Cardiac septum (tissue), 1 donor: Measurements from ENCODE around the gene S1PR5. TPM values are rescaled to one million over a fixed set of nuclear protein-coding genes. Genes with fewer than 3 reads are reported as not detected.

Experiments used
- DNase-seq: peaks from one replicate; pipeline ENCODE4 v3.0.0-alpha.2; 2020; ENCODE audit warnings: low spot score
- intact Hi-C: fragments of 100-400 bp; cut with DNase I; formaldehyde crosslinking; loops from one replicate; pipeline ENCODE4 v1.14.0; 2022
- total RNA-seq: library from RNA; stranded (reverse); fragmentation: NEBNext Ultra II Directional; extraction: Animal tissue kit (Norgen Biotek cat#: 25700); gene quantifications from one replicate; pipeline ENCODE4 v1.2.1, GENCODE V29; 2021
- donor health status: DM: no; HTN: no; CAD: no.

The S1PR5 gene
- total RNA-seq, 1 donor from 2014 or later = 0.75 TPM

DNA sequence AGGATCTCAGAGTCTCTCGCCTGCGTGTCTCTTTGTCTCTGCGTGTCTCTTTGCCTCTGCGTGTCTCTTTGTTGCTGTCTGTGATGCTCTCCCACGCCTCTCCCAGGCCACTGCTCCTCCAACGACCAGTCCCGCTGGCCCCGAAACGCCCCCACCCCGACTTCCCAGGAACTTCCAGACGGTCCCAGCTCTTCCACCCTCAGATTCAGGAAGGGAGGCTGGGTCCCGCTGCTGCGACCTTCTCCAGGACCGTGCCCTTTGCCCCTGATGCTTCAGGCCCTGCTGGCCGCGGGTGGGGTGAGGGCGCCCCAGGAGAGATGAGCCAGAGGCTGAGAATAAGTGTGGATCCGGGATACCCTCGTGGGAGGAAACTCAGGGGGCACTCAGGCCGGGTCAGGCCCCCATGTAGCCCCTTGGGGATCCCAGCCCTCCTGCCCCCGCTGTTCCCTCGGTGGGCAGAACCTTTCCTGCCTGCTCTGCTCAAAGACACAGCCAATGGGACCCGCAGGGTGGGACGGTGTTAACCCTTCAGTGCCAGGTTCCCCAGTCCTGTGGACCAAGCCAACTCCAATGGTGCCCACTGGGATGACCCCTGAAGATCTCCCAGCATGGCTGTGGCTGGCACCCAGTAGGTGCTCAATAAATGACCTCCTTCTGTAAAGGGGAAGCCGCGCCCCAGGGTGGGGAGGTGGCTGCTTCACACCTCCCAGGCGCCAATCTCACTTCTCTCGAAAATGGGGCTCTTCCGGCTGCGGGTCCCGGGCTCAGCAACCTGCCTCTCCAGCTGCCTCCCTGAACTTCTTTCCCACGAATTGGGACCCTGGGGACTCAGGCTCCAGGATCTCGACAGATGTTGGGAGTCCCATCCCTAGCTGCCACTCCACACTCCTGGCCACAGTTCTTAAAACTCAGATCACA lies 1.5 kb upstream of the S1PR5 start:
- intact Hi-C loops = no loop called here
- no peak for DNase-seq

DNA sequence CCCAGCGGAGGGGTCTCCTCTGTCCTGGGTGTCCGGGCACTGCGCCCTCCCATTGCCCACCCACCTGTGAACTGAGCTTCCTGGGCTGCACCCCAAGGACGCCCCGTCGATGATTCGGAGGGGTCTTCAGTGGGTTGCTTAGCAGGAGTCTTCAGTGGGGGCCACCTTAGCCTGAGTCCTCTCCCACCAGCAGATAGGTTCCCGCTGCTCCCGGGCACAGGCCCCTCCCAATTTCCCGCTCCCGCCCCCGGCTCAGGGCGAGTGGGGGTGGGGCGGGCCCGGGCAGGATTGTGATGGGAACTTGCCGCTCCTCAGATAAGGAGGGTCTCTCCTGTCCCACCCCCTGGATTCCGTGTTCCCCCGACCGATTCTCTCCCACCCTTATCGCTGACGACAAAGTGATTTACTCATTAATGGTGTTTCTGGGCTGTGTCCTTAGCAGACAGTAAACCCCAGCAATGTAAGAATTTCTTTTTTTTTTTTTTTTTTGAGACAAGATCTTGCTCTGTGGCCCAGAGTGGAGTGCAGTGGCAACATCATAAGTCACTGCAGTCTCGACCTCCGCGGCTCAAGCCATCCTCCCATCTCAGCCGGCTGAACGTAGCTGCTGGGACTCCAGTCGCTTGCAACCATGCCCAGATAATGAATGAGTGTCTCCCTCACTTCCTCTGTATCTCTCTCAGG lies 655 bp upstream of the S1PR5 start:
- intact Hi-C loops = no loop called here
- no peak for DNase-seq

DNA sequence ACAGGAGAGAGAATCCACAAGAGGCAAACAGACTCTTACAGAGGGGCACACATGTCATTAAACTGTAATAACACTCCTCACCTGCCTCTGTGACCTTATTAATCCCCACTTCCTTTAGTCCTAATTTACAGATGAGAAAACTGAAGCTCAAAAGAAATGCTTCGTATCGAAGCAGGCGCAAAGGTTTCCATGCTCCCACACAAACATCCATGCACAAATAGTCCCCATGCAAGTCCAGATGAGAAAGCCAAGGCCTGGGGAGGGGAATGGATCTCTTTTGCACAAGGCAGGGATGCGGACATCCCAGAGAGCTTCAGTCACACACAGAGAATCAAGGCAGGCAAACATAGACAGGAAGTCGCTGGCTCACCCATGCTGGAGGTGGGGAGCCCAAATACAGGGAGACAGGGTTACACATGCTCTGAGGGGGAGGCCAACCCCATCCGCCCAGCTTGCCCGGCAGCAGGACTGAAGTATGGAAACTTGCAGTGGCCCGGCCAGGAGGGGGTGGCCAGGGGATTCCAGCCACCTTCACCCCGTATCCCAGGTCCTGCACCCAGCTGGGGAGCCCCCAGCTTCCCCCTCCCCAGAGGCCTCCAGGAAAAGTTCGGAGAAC lies 468 bp downstream of the S1PR5 start:
- DNase-seq = no peak
- intact Hi-C loops = no loop called here

DNA sequence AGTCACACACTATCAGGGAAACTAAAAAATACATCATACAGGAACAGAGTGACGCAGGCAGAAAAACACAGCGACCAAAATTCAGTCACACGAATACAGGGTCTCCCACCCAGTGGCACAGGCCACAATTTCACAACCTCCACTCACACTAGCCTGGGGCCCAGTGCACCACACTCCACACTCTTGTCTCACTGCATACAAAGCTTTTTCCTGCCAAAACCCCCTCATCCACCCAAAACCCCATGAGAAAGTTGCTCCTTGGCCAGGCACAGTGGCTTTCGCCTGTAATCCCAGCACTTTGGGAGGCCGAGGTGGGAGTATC lies 1.2 kb downstream of the S1PR5 start:
- no peak for DNase-seq
- intact Hi-C loops = no loop called here

DNA sequence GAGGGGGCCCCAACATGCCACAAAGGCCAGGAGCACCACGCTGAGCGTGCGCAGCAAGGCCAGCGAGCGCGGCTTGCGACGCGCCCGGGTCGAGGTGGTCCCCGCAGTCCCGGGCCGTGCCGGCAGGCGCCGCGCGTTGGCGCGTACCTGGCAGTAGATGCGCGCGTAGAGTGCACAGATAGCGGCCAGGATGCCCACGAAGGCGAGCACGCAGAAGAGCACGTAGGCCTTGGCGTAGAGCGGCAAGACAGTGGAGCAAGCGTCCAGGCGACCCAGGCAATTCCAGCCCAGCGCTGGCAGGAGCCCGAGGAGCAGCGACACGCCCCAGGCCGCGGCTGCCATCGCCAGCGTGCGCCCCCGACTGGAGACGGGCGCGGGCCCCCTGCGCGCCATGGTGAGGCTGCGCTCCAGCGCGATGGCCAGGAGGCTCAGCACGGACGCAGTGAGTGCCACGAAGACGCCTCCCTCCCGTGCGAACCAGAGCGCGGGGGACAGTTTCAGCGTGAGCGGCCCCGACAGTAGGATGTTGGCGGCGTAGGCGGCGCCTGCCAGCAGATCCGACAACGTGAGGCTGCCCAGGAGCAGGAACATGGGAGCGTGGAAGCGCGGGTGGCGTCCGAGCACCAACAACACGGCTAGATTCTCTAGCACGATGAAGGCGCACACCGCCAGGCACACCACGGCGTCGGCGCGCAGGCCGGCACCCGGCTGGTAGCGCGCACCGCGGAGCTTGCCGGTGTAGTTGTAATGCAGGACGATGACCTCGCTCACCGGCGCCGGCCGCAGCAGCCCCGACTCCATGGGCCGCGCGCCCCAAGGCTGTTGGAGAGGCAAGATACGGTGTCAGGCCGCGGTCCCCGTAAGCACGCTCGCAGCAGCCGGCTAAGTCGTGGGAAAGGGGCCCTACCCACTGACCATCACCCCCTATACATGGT lies 2.8 kb downstream of the S1PR5 start:
- intact Hi-C loops = no loop called here

DNA sequence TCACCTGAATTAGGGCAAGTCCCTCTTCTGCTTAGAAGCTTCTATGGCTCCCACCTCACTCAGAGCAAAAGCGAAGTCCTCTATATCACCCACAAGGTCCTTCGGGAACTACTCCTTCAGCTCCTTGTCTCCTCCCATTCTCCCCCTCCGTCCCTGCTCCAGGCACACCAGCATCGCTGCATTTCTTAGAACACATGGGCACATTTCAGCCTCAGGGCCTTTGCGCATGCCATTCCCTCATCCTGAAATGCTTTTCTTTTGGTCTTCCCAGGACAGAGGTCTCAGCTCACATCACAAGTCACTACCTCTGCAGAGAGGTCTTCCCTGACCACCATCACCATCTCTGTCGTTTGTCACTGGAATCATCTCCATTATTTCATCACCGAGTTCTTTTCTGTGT lies 4.0 kb downstream of the S1PR5 start:
- no peak for DNase-seq
- intact Hi-C loops = no loop called here

More for the DNA sequence above, 2.8 kb downstream of the S1PR5 start:
- DNase-seq = no peak

DNA sequence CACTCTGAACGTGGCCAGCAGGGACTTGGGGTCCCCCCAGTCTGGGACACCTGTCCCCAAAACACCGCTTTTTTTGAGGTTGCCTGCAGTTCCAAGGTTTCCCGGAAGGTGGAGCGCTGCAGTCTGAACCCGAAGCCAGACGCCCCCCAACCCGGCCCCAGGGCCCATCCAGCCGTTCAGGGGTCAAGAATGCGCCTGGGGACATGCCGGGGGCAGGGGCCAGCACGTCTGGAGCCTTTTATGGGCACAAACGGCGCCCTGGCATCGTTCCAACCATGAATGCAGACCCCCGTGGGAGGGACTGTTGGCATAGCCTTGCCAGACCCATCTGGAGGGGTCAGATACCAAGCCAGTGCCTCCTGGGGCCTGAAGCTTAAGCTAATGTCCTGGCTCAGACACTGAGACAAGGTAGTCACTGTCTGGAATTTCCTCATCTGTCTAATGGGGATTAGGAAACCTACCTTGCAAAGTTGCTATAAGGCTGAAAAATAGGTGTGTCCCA lies 6.9 kb downstream of the S1PR5 start:
- intact Hi-C loops = no loop called here
- DNase-seq = no peak

DNA sequence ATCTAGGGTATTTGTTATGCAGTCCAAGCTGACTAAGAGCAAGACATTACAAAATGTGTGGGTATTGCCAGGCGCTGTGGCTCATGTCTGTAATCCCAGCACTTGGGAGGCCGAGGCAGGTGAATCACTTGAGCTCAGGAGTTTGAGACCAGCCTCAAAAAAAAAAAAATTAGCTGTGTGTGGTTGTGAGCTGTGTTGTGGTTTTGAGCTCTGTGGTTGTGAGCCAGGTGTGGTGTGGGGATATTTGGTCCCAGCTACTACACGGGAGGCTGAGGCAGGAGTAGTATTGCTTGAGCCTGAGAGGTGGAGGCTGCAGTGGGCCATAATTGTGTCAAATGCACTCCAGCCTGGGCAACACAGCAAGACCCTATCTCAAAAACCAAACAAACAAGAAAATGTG lies 8.5 kb downstream of the S1PR5 start:
- intact Hi-C loops = loop anchor here (10.0 kb wide), 1 partner anchor 136 kb away; no protein-coding TSS in a partner anchor
- no peak for DNase-seq

DNA sequence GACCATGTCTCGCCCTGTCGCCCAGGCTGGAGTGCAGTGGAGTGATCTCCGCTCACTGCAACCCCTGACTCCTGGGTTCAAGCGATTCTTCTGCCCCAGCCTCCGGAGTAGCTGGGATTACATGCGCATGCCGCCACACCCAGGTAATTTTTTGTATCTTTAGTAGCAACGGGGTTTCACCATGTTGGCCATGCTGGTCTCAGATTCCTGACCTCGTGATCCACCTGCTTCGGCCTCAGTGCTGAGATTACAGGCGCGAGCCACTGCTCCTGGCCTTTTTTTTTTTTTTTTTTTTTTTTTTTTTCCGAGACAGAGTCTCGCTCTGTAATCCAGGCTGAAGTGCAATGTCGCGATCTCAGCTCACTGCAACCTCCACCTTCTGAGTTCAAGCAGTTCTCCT lies 9.2 kb downstream of the S1PR5 start:
- intact Hi-C loops = loop anchor here (10.0 kb wide), 1 partner anchor 137 kb away; no protein-coding TSS in a partner anchor
- DNase-seq = no peak

DNA sequence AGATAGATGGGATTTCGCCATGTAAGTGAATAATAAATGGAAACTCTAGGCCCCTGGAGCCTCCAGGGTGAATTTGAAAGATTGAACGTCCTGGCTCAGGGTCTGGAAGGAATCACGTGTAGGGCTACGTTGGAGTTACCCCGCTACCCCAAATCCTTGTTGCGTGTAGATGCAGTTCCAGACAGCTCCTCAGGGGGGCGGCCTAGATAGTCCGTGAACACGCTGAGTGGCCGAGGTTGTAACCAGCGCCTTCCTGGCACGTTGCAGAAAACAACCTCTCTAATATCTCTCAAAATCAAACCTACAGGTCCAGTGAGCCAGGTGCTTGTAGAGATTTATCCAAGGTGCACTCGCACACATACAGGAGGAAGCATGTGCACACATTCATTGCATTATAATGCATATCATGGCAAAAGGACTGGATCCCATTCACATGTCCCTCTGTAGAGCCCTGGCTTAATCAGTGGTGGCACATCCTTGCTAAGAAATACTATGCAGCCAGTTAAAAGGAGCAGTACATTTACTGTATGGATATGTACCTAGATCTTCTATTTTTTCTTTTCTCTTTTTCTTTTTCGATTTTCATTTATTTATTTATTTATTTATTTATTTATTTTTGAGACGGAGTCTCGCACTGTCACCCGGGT lies 11.5 kb downstream of the S1PR5 start:
- peak; percentile 89 for DNase-seq
- intact Hi-C loops = loop anchor here (2.0 to 10.0 kb wide), 2 partner anchors 67 to 139 kb away; no protein-coding TSS in a partner anchor

DNA sequence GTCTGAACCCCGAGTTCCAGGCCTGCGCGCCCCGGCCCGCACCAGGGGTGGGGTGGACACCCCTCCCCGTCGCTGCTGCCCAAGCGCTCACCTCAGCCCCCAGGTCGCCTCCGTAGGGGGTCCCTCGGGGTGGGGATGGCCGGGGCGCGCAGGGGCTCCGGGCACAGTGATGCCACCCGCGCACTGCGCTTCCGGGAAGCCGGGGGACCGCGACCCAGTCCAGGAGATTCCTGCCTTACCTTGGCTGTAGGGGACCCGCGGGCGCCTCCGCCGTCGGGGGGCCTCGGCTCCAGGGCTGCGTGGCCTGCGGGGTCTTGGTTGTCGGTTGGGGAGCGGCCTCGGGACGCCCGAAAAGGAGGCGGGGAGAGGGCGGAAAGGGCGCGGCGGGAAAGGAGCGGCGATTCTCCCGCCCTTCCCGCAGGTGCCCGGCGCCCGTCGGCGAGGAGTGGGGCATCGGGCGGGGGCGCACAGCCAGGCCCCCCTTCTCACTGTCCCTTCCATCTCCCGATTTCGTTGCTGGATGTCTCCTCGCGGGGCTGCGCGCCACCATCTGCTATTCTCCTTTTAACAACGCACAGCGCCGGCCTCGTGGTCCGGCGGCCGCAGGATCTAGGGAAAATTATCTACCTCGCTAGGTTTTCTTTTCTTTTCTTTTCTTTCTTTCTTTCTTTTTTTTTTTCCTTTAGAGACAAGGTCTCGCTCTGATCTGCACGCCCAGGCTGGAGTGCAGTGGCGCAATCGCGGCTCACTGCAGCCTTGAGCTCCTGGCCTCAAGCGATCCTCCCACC lies 14.1 kb downstream of the S1PR5 start, which contains the start of gene KEAP1:
Gene KEAP1, minus strand, starts transcription at position 355 of the 788 bp plus-strand sequence. CDS start 3,323 bp downstream, outside the sequence.
- intact Hi-C loops = loop anchor here (5.0 to 10.0 kb wide), 2 partner anchors 101 to 142 kb away; partner anchors contain the start of gene CDC37
- peak; percentile 77 for DNase-seq

DNA sequence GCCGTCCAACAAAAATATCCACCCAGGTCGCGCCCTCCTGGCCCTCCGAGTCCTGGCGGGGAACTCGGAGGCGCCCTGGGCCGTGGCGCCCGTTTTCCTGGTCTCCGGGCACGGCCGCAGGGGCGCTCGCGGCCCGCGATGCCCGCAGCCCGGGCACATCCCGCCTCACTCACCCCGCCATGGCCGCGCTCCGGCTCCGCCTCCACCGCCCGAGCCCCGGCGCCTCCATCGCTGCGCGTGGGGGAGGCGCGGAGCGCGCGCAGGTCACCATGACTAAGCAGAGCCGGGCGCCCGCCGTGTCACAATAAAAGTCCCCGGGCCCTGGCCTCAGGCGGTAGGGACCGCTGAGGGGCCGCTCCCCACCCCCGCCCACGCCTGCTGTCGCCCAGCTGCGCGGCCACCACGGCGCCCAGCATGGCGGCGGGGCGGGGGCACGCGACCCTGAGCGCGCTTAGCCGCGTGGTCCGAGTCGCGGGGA lies 14.7 kb downstream of the S1PR5 start:
- intact Hi-C loops = loop anchor here (5.0 to 10.0 kb wide), 2 partner anchors 100 to 142 kb away; partner anchors contain the start of gene CDC37
- DNase-seq = peak; percentile 96

DNA sequence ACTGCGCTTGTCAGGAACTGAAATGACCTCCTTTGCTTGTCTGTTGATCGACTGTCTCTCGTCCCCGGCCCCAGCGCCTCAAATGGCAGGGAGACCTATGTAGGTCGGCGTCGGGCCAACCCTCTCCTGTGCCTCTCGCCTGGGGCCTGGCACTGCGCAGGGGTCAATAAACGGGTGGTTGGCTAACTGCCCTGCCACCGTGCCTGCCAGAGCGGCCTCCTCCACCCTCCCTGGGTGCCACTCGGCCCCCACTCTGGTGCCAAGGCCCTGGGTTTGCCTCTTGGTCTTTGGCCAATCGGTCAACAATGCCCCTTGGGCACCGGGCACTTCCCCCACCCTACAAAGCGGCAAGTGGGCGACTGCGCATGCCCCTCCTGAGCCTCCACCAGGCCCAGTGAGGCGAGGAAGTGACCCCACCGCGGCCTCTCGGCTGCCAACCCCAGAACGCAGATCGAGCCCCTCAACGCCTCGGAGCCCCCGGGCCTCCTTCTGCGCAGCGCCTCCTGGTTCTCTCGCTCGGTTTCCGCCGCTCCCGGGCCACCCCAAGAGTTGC lies 15.2 kb downstream of the S1PR5 start:
- intact Hi-C loops = loop anchor here (5.0 to 10.0 kb wide), 2 partner anchors 100 to 143 kb away; partner anchors contain the start of gene CDC37
- peak; percentile 87 for DNase-seq

DNA sequence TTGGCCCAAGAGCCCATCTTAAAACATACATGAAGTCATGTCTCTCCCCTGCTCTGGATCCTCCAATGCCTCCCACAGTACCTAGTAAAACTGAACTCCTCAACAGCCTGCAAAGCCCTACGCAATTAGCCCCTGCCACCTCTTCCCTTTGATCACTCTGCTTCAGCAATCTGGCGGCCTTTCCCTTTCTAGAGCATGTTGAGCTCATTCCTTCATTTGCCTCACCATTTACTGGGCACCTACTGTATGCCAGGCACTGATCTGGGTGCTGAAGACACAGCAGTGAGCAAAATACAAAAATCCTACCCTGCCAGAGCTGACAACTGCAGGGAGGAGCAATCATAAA lies 17.0 kb downstream of the S1PR5 start:
- intact Hi-C loops = loop anchor here (5.0 to 10.0 kb wide), 2 partner anchors 98 to 145 kb away; partner anchors contain the start of gene CDC37

DNA sequence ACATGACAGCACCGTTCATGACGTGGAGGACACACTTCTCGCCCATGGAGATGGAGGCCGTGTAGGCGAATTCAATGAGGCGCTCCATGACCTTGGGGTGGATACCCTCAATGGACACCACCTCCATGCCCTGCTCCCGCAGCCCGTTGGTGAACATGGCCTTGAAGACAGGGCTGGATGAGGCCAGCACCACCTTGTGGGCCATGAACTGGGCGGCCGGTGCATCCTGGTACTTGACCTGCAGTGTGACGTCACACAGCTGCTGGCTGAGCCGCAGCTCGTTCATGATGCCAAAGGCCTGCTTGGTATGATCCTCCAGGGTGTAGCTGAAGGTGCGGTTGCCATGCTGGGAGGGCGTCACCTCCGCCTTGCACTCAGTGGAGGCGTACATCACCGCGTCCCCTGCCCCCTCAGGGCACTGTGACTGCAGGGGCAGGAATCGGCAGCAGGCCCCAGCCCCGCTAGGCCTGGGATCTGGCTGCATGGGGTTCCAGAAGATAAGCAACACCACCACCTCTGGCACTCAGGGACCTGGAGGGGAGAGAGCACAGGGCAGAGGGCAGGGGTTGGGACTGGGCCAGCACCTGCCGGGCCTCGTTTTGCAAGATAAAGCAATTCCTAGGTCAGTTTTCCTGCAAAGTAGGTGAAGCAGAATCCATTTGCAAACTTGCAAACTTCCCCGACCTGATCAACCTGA lies 17.5 kb downstream of the S1PR5 start:
- intact Hi-C loops = loop anchor here (5.0 to 10.0 kb wide), 2 partner anchors 97 to 145 kb away; partner anchors contain the start of gene CDC37
- no peak for DNase-seq

More for the DNA sequence above, 17.0 kb downstream of the S1PR5 start:
- no peak for DNase-seq

DNA sequence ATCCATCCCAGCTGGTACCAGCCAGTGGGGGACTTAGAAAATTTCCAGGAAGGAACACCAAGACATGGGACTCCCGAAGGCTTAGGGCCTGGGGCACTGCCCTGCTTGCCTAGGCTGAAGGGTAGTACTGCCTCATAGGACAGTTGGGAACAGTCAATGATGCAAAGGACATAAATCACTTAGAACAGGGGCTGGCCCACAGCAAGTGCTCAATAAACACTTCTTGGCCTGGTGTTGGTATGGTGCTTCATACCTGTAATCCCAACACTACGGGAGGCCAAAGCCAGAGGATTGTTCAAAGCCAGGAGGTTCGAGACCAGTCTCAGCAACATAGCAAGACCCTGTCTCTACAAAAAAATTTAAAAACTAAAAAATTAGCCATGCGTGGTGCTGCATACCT lies 19.9 kb downstream of the S1PR5 start:
- no peak for DNase-seq
- intact Hi-C loops = no loop called here
